Measurements from ENCODE around the gene PPARG. TPM values are rescaled to one million over a fixed set of nuclear protein-coding genes. Genes with fewer than 3 reads are reported as not detected.
"Not testable (repeated sequence)": the region's sequence is repeated elsewhere in the genome, so short reads cannot be mapped to it uniquely, and the experiment has no call there.

Gene PPARG
- 1 to 10 TPM; 1.4 to 1.9 TPM for total RNA-seq

DNA sequence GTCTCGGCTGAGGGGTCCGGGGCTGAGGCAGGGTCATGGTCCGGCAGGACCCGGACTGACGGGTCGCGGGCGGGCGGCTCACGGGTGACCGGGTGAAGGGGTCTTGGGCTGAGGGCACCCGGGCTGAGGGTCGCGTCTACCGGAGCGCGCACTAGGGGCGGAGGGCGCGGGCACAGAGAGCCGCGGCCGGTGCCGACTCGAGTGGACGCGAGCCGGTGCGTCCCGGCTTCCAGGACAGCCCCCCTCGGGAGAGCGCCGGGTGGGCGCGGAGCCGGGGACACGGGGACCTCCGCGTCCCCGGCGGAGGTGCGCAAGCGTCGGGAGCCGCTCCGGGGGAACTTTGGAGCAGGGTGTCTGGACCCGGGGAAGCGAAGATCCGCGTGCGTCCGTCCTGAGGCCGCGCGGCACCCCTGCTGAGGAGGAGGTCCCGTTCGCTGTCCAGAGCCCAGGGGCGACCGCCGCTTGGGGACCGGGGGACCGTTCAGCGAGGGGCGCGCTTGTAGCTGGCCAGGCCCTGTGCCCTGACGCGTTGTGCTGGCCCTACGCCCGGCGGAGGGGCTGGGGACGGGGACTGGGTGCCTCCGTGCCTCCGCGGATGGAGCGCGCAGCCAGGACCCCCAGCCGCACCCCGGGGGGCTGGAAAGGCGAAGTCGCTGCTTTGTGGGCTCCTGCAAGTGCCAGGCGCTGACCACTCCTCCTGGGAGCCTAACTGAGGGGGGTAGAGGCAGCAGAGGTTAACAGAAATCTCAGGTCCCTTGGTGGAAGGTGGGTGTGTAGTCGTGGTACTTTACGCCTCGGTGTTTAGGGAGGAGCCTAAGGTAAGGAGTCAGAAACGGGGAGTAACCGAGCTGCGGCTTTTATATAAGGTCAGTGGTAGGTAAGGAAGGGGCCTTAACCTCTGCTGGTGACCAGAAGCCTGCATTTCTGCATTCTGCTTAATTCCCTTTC is at the start of gene PPARG:
PPARG (plus strand) TSS at position 889 of the 948 bp plus-strand sequence. CDS start 90,642 bp downstream, outside the sequence.
- Mint-ChIP-seq H3K36me3 (ENCODE audit: insufficient read depth in 2 of 2) (peaks cover 0 to 2% of the 10 kb centered on the region in 2 donors), H3K4me1 (ENCODE audit: low read depth) (no peaks in the 10 kb centered on the region), H3K4me3 (peak within 1 kb of the TSS; percentile 71 to 79), H3K27me3 (ENCODE audit: low read depth) (peaks cover 62% of the 10 kb centered on the region), H3K9me3 (peaks cover 0 to 3% of the 10 kb centered on the region in 2 donors), H3K27ac (no peak within 1 kb of the TSS)
- DNase-seq, result peak; percentile 19 to 23
- peak; percentile 64 to 70 for ATAC-seq (replicated peaks in 1 of 2)

GRCh38 chr3:12239301-12239700 is 49.6 kb upstream of the PPARG start:
- H3K4me1 Mint-ChIP-seq (ENCODE audit: low read depth), result peaks cover 8% of the 10 kb centered on the region
- H3K27me3 Mint-ChIP-seq (ENCODE audit: low read depth), result peaks cover 39% of the 10 kb centered on the region
- H3K27ac Mint-ChIP-seq, result no peak overlapping the region
- no peak overlapping the region for H3K4me3 Mint-ChIP-seq
- DNase-seq (no peak), ATAC-seq (replicated peaks in 1 of 2) (no peak)
- no peaks in the 10 kb centered on the region for H3K36me3 Mint-ChIP-seq (ENCODE audit: insufficient read depth in 2 of 2)
- H3K9me3 Mint-ChIP-seq, result no peaks in the 10 kb centered on the region

DNA sequence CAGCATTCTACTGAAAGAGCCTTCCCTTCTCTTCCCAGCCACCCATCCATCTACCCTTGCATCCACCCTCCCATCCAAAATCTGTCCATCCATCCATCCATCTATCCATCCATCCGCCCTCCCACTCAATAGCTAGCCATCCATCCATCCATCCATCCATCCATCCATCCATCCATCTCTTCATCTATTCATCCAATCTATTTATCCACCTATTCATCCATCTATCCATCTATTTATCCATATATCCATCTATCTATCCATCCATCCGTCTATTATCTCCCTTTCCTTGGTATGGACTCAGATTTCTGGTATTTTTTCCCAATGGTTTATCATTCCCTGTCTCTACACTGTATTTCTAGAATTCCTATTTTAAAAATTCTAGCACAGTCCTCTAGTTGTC is 46.1 kb upstream of the PPARG start:
- Mint-ChIP-seq H3K27me3 (ENCODE audit: low read depth) (peaks cover 28% of the 10 kb centered on the region), H3K27ac (no peak overlapping the region), H3K4me1 (ENCODE audit: low read depth) (peaks cover 13% of the 10 kb centered on the region), H3K36me3 (ENCODE audit: insufficient read depth in 2 of 2) (no peaks in the 10 kb centered on the region), H3K9me3 (no peaks in the 10 kb centered on the region), H3K4me3 (no peak overlapping the region)
- ATAC-seq (replicated peaks in 1 of 2) (no peak), DNase-seq (no peak)

DNA sequence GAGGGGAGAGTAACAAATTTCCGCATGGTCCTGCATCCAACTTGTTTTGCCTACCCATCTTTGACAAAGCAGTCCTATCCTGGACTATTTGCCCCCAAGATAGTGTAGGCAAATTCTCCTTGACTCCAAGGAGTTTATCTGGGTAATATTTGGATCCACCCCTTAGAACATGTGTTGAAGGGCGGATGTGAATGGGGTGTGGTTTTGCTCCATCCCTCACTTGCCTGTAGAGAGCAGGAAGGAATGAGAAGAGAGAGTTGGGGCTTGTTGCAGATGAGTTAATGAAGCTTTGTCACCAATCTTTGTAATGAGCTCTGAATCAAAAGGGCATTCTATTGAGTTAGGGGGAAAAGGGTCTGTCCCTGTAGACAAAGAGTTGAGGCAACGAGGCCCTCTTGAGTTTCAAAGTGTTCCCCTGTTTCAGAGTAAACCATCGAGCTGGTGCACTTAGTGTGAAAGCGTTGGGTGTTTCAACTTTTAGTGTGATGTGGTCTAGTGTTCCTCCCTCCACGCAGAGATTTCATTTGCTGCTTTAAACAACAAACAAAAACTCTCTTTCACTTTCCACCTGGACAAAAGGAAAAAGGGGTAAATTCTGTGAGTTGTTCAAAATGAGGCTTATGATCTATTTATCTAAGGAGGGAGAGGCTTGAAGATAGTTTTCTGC is 42.2 kb upstream of the PPARG start:
- Mint-ChIP-seq H3K4me3 (no peak overlapping the region), H3K36me3 (ENCODE audit: insufficient read depth in 2 of 2) (peaks cover 4 to 9% of the 10 kb centered on the region in 2 donors), H3K27me3 (ENCODE audit: low read depth) (peaks cover 27% of the 10 kb centered on the region), H3K4me1 (ENCODE audit: low read depth) (peaks cover 13% of the 10 kb centered on the region), H3K9me3 (peaks cover 3 to 4% of the 10 kb centered on the region in 2 donors), H3K27ac (no peak overlapping the region)
- ATAC-seq (replicated peaks in 1 of 2) (peak in 1 of 2 donors; percentile 25), DNase-seq (no peak)

- Mint-ChIP-seq H3K27me3 (ENCODE audit: low read depth) (peaks cover 27% of the 10 kb centered on the region), H3K27ac (no peak overlapping the region), H3K36me3 (ENCODE audit: insufficient read depth in 2 of 2) (peaks cover 4 to 9% of the 10 kb centered on the region in 2 donors), H3K9me3 (peaks cover 3 to 4% of the 10 kb centered on the region in 2 donors), H3K4me3 (no peak overlapping the region), H3K4me1 (ENCODE audit: low read depth) (peaks cover 13% of the 10 kb centered on the region)
- DNase-seq (no peak), ATAC-seq (replicated peaks in 1 of 2) (no peak)
Measured at GRCh38 chr3:12247411-12247810, 41.5 kb upstream of the PPARG start.

GRCh38 chr3:12249519-12249918 is 39.4 kb upstream of the PPARG start:
- no peak for DNase-seq
- Mint-ChIP-seq H3K4me1 (ENCODE audit: low read depth) (peaks cover 13% of the 10 kb centered on the region), H3K27me3 (ENCODE audit: low read depth) (peaks cover 36% of the 10 kb centered on the region), H3K9me3 (peaks cover 3 to 4% of the 10 kb centered on the region in 2 donors), H3K4me3 (no peak overlapping the region), H3K27ac (no peak overlapping the region), H3K36me3 (ENCODE audit: insufficient read depth in 2 of 2) (peaks cover 4 to 9% of the 10 kb centered on the region in 2 donors)
- ATAC-seq (replicated peaks in 1 of 2), result no peak

GRCh38 chr3:12252889-12253288 is 36.0 kb upstream of the PPARG start:
- H3K4me3 Mint-ChIP-seq, result no peak overlapping the region
- H3K27me3 Mint-ChIP-seq (ENCODE audit: low read depth), result peaks cover 26% of the 10 kb centered on the region
- no peak overlapping the region for H3K27ac Mint-ChIP-seq
- H3K36me3 Mint-ChIP-seq (ENCODE audit: insufficient read depth in 2 of 2), result peaks cover 4 to 9% of the 10 kb centered on the region in 2 donors
- no peak for DNase-seq
- H3K9me3 Mint-ChIP-seq, result peaks cover 3 to 4% of the 10 kb centered on the region in 2 donors
- no peaks in the 10 kb centered on the region for H3K4me1 Mint-ChIP-seq (ENCODE audit: low read depth)
- no peak for ATAC-seq (replicated peaks in 1 of 2)

- H3K36me3 Mint-ChIP-seq (ENCODE audit: insufficient read depth in 2 of 2), result peaks cover 4 to 9% of the 10 kb centered on the region in 2 donors
- no peak overlapping the region for H3K27ac Mint-ChIP-seq
- ATAC-seq (replicated peaks in 1 of 2) (no peak), DNase-seq (no peak)
- H3K9me3 Mint-ChIP-seq, result peaks cover 3 to 4% of the 10 kb centered on the region in 2 donors
- H3K4me3 Mint-ChIP-seq, result no peak overlapping the region
- H3K27me3 Mint-ChIP-seq (ENCODE audit: low read depth), result peaks cover 32% of the 10 kb centered on the region
- H3K4me1 Mint-ChIP-seq (ENCODE audit: low read depth), result no peaks in the 10 kb centered on the region
Measured at GRCh38 chr3:12253516-12254343, 35.1 kb upstream of the PPARG start.

GRCh38 chr3:12255393-12255792 is 33.5 kb upstream of the PPARG start:
- Mint-ChIP-seq H3K27me3 (ENCODE audit: low read depth) (peaks cover 33% of the 10 kb centered on the region), H3K9me3 (no peaks in the 10 kb centered on the region), H3K27ac (no peak overlapping the region), H3K4me3 (no peak overlapping the region), H3K4me1 (ENCODE audit: low read depth) (no peaks in the 10 kb centered on the region), H3K36me3 (ENCODE audit: insufficient read depth in 2 of 2) (no peaks in the 10 kb centered on the region)
- DNase-seq (no peak), ATAC-seq (replicated peaks in 1 of 2) (no peak)

- H3K4me1 Mint-ChIP-seq (ENCODE audit: low read depth), result no peaks in the 10 kb centered on the region
- no peak for DNase-seq
Measured at GRCh38 chr3:12258911-12259310, 30.0 kb upstream of the PPARG start.

DNA sequence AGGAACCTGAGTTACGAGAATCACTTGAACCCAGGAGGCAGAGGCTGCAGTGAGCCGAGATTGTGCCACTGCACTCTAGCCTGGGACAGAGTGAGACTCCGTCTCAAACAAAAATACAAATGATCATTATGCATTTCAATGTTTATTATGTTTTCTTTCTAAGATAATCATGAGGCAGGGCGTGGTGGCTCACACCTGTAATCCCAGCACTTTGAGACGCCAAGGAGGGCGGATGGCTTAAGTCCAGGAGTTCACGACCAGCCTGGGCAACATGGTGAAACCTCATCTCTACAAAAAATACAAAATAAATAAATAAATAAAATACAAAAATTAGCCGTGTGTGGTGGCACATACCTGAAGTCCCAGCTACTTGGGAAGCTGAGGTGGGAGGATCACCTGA is 26.7 kb upstream of the PPARG start:
- not testable (repeated sequence) for H3K27ac Mint-ChIP-seq; H3K9me3 Mint-ChIP-seq; ATAC-seq (replicated peaks in 1 of 2); H3K4me3 Mint-ChIP-seq; H3K36me3 Mint-ChIP-seq (ENCODE audit: insufficient read depth in 2 of 2); DNase-seq; H3K4me1 Mint-ChIP-seq (ENCODE audit: low read depth)
- peaks cover 31% of the 10 kb centered on the region for H3K27me3 Mint-ChIP-seq (ENCODE audit: low read depth)

More at GRCh38 chr3:12258911-12259310, 30.0 kb upstream of the PPARG start:
- no peak overlapping the region for H3K4me3 Mint-ChIP-seq
- no peak overlapping the region for H3K27ac Mint-ChIP-seq
- H3K36me3 Mint-ChIP-seq (ENCODE audit: insufficient read depth in 2 of 2), result no peaks in the 10 kb centered on the region
- ATAC-seq (replicated peaks in 1 of 2), result no peak
- peaks cover 28% of the 10 kb centered on the region for H3K27me3 Mint-ChIP-seq (ENCODE audit: low read depth)
- H3K9me3 Mint-ChIP-seq, result no peaks in the 10 kb centered on the region

DNA sequence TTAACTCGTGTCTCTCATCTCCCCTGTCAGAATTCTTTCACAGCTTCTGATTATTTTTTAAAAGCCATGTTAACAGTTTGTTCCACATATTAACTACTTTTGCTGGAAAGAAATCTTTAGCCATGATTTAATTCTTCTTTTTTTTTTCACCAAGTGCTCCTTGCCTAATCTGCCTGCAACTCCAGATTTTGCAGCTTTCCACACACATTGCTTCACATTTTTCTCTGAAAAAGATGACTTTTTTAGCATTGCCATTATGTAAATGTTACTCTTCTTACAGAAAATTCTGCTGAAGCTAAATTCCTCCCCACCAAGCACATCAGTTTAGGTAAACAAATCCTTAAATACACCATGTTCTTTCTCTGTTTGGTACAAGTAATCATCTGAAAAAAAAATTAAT is 23.4 kb upstream of the PPARG start:
- H3K4me1 Mint-ChIP-seq (ENCODE audit: low read depth), result no peaks in the 10 kb centered on the region
- H3K9me3 Mint-ChIP-seq, result no peaks in the 10 kb centered on the region
- no peak overlapping the region for H3K27ac Mint-ChIP-seq
- no peak for DNase-seq
- no peaks in the 10 kb centered on the region for H3K36me3 Mint-ChIP-seq (ENCODE audit: insufficient read depth in 2 of 2)
- H3K4me3 Mint-ChIP-seq, result no peak overlapping the region
- no peak for ATAC-seq (replicated peaks in 1 of 2)
- peaks cover 16% of the 10 kb centered on the region for H3K27me3 Mint-ChIP-seq (ENCODE audit: low read depth)
